Mesodermal cell (in vitro differentiated cells): Measurements from ENCODE around the gene PHLDB3.

Experiments
- H3K27ac ChIP-seq: 2 replicates; pipeline ENCODE4 v1.7.0; 2013; ENCODE audit warnings: mild to moderate bottlenecking, low read depth, low read length, moderate library complexity; ENCODE audit not compliant: severe bottlenecking
- H3K36me3 ChIP-seq: 2 replicates; pipeline ENCODE4 v1.7.1; 2013; ENCODE audit warnings: mild to moderate bottlenecking, low read length, moderate library complexity; ENCODE audit not compliant: control insufficient read depth, insufficient read depth
- H3K4me1 ChIP-seq: one replicate; pipeline ENCODE4 v1.7.1; 2013; ENCODE audit warnings: mild to moderate bottlenecking, low read length; ENCODE audit not compliant: insufficient read depth, control insufficient read depth, poor library complexity, severe bottlenecking
- H3K4me3 ChIP-seq: 2 replicates; pipeline ENCODE4 v1.7.0; 2013; ENCODE audit warnings: low read length, control low read depth, mild to moderate bottlenecking; ENCODE audit not compliant: insufficient read depth, poor library complexity, severe bottlenecking; ENCODE audit errors: extremely low read depth
- H3K9me3 ChIP-seq: 2 replicates; pipeline ENCODE4 v1.7.1; 2013; ENCODE audit warnings: mild to moderate bottlenecking, low read length, moderate library complexity; ENCODE audit not compliant: control insufficient read depth
- WGBS, 2 experiments: methylation state at CpG; one replicate each; pipeline ENCODE4 v1.1.5; 2013; ENCODE audit warnings: missing lambda C conversion rate in 2 of 2; ENCODE audit not compliant: insufficient coverage in 2 of 2; 5-methylcytosine and 5-hydroxymethylcytosine counted together

Gene PHLDB3

DNA sequence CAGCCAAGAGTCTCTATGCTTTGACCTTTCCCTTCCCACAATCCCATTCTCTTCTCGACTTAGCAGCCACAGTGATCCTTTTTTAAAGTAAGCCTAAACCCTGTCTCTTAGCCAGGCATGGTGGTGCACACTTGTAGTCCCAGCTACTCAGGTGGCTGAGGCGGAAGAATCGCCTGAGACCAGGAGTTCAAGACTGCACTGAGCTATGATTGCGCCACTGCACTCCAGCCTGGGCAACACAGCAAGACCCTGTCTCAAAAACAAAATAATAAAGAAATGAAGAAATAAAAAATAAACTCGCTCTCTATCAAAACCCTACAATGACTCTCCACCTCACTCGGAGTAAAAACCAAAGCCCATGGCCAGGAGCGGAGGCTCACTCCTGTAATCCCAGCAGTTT lies 75.2 kb downstream of the PHLDB3 start:
- H3K9me3 ChIP-seq = no peaks in the 10 kb centered on the region
- H3K36me3 ChIP-seq = no peaks in the 10 kb centered on the region
- no peaks in the 10 kb centered on the region for H3K4me1 ChIP-seq
- no peak overlapping the region for H3K27ac ChIP-seq
- WGBS, 2 experiments = 91 to 96% methylated on average over 4 to 5 of the region's 7 CpGs
- no peak overlapping the region for H3K4me3 ChIP-seq

DNA sequence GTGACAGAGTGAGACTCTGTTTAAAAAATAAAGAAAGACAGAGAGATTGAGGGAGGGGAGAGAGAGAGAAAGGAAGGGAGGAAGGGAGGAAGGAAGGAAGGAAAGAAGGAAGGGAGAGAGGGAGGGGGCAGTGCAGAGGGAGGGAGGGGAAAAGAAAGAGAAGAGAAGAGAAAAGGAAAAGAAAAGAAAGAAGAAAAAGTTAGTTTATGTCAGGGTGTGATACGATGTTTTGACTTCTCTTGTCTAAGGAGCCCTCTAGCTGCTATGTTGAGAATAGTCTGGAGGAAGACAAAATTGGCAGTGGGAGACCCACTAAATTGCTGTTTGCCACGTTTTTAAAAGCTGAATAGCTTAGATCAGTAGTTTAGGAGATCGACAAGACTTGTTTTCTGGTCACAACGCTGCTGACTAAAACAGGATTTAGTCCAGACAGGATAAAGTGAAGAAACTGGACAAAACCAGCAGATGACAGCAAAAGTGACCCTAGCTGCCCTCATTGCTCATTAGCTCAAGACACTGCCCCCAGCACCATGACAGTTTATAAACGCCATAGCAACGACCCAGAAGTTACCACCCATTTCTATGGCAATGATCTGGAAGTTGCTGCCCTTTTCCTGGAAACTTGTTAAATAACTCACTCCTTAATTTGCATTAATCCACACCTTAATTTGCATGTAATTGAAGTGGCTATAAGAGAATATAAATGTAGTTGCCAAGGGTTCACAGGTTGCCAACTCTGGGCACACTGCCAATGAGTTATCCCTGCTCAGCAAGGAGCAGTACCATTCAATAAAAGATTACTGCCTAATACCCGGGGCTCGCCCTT lies 78.8 kb downstream of the PHLDB3 start:
- Histone ChIP-seq H3K36me3 (no peaks in the 10 kb centered on the region), H3K4me3 (no peak overlapping the region), H3K9me3 (no peaks in the 10 kb centered on the region), H3K4me1 (no peaks in the 10 kb centered on the region), H3K27ac (no peak overlapping the region)
- WGBS, 2 experiments = 38 to 39% methylated on average over 7 to 8 of the region's 8 CpGs
